Measurements from ENCODE around the gene PKD1L1.

The PKD1L1 gene

DNA sequence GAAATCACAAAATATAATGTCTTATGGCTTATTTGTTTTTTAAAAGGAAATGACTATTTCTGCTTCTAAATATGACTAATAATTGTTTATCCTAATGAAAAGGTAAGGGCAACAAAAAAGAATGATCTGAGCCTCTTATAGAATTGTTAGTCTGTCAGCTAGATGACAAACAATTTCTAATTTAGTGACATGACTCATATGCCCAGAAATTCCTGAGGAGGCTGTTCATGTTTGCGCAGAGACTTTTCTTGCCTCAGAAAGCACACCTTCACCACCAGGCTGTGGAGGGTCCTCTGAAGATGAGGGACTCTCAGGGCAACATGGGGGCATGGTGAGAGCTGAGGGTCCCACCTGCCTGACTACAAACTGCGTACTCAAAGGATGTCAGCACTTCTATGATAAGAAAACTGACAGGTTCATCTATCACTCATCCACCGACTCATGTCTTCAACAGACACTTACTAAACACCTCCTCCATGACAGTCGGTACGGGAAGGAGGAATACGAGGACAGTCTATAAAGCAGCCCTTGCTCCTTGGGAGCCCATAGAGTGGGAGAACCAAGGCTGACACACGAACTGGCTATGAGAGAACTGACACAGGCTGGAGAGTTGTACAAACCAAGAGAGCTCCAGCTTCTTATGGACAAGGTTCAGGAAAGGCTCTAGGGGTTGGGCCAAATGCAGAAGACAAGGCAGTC is 102.0 kb downstream of the PKD1L1 start:
- Mint-ChIP-seq H3K27me3 (peaks cover 1% of the 10 kb centered on the region), H3K9me3 (ENCODE audit: low read depth) (no peaks in the 10 kb centered on the region), H3K4me1 (ENCODE audit: low read depth) (no peaks in the 10 kb centered on the region), H3K4me3 (no peak overlapping the region), H3K27ac (no peak overlapping the region), H3K36me3 (no peaks in the 10 kb centered on the region)

DNA sequence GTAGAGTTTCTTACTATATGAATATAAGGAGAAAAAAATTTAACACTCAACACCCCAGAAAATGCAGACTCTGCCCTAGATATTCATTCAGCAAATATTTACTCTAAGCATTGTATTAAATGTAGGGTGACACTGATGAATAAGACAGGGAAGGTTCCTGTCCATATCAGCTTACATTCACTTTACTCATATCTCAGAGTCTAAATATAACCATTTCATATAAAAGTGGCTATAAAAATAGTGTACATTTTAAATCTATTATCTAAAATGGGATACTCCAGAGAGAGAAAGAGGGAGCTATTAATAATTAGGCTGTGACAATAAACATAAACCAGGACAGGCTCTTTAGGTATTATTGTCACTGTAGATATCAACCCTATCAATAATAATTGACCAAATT is 104.0 kb downstream of the PKD1L1 start:
- Mint-ChIP-seq H3K4me3 (no peak overlapping the region), H3K27ac (no peak overlapping the region), H3K9me3 (ENCODE audit: low read depth) (no peaks in the 10 kb centered on the region), H3K27me3 (peaks cover 1% of the 10 kb centered on the region), H3K36me3 (no peaks in the 10 kb centered on the region), H3K4me1 (ENCODE audit: low read depth) (no peaks in the 10 kb centered on the region)

- Mint-ChIP-seq H3K27me3 (peaks cover 1% of the 10 kb centered on the region), H3K27ac (no peak overlapping the region), H3K9me3 (ENCODE audit: low read depth) (no peaks in the 10 kb centered on the region), H3K36me3 (no peaks in the 10 kb centered on the region), H3K4me3 (no peak overlapping the region), H3K4me1 (ENCODE audit: low read depth) (no peaks in the 10 kb centered on the region)
Measured at GRCh38 chr7:47843291-47843690, 105.0 kb downstream of the PKD1L1 start.

DNA sequence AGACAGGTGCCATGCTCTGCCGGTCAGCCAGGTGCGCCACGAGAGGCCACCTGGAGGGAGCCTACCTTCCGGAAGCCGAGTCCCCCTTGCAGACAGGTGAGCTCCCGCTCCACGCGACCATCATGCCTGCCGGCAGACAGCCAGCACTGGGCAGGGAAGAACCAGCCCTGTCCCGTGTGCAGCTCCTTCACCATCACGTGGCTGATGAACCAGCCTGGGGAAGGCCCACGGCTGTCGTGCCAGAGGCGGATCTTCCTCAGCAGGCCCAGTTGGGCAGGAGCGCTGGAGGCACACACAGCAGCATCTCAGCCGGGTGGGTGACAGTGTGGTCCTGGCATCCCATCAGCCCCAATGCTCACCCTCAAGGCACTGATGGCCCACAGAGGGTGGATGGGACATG is 108.9 kb downstream of the PKD1L1 start:
- Mint-ChIP-seq H3K4me3 (no peak overlapping the region), H3K4me1 (ENCODE audit: low read depth) (no peaks in the 10 kb centered on the region), H3K27me3 (no peaks in the 10 kb centered on the region), H3K9me3 (ENCODE audit: low read depth) (no peaks in the 10 kb centered on the region), H3K36me3 (no peaks in the 10 kb centered on the region), H3K27ac (no peak overlapping the region)

DNA sequence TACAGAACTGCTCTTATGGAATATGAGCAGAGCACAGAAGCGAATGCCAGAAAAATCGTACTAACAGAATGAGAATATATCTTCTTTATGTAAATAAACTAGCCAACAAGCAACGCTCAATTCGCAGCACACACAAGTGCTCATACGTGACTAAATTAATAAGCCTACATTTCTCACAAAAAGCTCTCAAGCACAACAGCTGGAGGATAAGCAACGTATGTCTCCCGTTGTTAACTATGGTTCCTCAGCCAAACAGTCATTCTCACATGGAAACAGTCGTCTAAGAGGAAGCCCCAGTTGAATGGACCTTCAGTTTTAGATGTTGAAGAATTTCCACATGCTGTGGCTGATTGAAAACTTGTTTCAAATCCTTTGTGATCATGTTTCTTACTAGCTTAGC is 110.4 kb downstream of the PKD1L1 start:
- H3K27ac Mint-ChIP-seq, result no peak overlapping the region
- no peaks in the 10 kb centered on the region for H3K36me3 Mint-ChIP-seq
- no peak overlapping the region for H3K4me3 Mint-ChIP-seq
- no peaks in the 10 kb centered on the region for H3K4me1 Mint-ChIP-seq (ENCODE audit: low read depth)
- no peaks in the 10 kb centered on the region for H3K9me3 Mint-ChIP-seq (ENCODE audit: low read depth)
- no peaks in the 10 kb centered on the region for H3K27me3 Mint-ChIP-seq

- no peaks in the 10 kb centered on the region for H3K36me3 Mint-ChIP-seq
- H3K27ac Mint-ChIP-seq, result no peak overlapping the region
- H3K27me3 Mint-ChIP-seq, result no peaks in the 10 kb centered on the region
- no peak overlapping the region for H3K4me3 Mint-ChIP-seq
- no peaks in the 10 kb centered on the region for H3K4me1 Mint-ChIP-seq (ENCODE audit: low read depth)
- H3K9me3 Mint-ChIP-seq (ENCODE audit: low read depth), result no peaks in the 10 kb centered on the region
Measured at GRCh38 chr7:47836503-47837202, 111.6 kb downstream of the PKD1L1 start.

GRCh38 chr7:47836080-47836479 is 112.2 kb downstream of the PKD1L1 start:
- Mint-ChIP-seq H3K36me3 (no peaks in the 10 kb centered on the region), H3K4me1 (ENCODE audit: low read depth) (no peaks in the 10 kb centered on the region), H3K4me3 (no peak overlapping the region), H3K9me3 (ENCODE audit: low read depth) (no peaks in the 10 kb centered on the region), H3K27ac (no peak overlapping the region), H3K27me3 (no peaks in the 10 kb centered on the region)

DNA sequence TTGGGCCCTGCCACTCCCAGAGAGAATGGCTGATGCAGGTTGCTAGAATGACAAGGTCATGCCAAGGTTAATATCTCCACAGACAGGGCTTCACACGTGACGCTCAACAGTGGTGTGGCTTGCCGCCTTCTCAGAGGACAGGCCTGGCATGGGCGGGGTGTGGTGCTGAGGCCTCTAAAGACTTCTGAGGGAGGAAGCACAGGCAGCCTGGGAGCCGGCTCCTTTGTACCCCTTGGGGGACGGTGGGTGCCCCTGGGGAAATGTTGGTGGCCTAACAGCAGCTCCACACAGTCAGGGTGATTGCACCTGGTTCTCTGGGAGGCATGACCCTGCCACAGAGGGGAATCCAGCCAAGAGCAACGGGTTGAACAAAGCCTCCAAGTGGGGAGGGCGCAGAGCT is 115.1 kb downstream of the PKD1L1 start:
- H3K4me3 Mint-ChIP-seq, result no peak overlapping the region
- no peak overlapping the region for H3K27ac Mint-ChIP-seq
- no peaks in the 10 kb centered on the region for H3K4me1 Mint-ChIP-seq (ENCODE audit: low read depth)
- H3K36me3 Mint-ChIP-seq, result no peaks in the 10 kb centered on the region
- H3K27me3 Mint-ChIP-seq, result no peaks in the 10 kb centered on the region
- H3K9me3 Mint-ChIP-seq (ENCODE audit: low read depth), result no peaks in the 10 kb centered on the region

- H3K4me3 Mint-ChIP-seq, result no peak overlapping the region
- no peaks in the 10 kb centered on the region for H3K4me1 Mint-ChIP-seq (ENCODE audit: low read depth)
- no peak overlapping the region for H3K27ac Mint-ChIP-seq
Measured at GRCh38 chr7:47832105-47832715, 116.1 kb downstream of the PKD1L1 start.

GRCh38 chr7:47830015-47830414 is 118.3 kb downstream of the PKD1L1 start:
- H3K9me3 Mint-ChIP-seq (ENCODE audit: low read depth), result no peaks in the 10 kb centered on the region
- H3K4me1 Mint-ChIP-seq (ENCODE audit: low read depth), result no peaks in the 10 kb centered on the region
- H3K27me3 Mint-ChIP-seq, result peaks cover 3% of the 10 kb centered on the region
- no peak overlapping the region for H3K27ac Mint-ChIP-seq
- no peaks in the 10 kb centered on the region for H3K36me3 Mint-ChIP-seq
- H3K4me3 Mint-ChIP-seq, result no peak overlapping the region

More at GRCh38 chr7:47832105-47832715, 116.1 kb downstream of the PKD1L1 start:
- no peaks in the 10 kb centered on the region for H3K36me3 Mint-ChIP-seq
- no peaks in the 10 kb centered on the region for H3K27me3 Mint-ChIP-seq
- no peaks in the 10 kb centered on the region for H3K9me3 Mint-ChIP-seq (ENCODE audit: low read depth)

- Mint-ChIP-seq H3K36me3 (no peaks in the 10 kb centered on the region), H3K9me3 (ENCODE audit: low read depth) (no peaks in the 10 kb centered on the region), H3K27me3 (peaks cover 3% of the 10 kb centered on the region), H3K27ac (no peak overlapping the region), H3K4me1 (ENCODE audit: low read depth) (no peaks in the 10 kb centered on the region), H3K4me3 (no peak overlapping the region)
Measured at GRCh38 chr7:47827871-47828270, 120.4 kb downstream of the PKD1L1 start.

- Mint-ChIP-seq H3K4me3 (no peak overlapping the region), H3K27me3 (peaks cover 3% of the 10 kb centered on the region), H3K27ac (no peak overlapping the region), H3K4me1 (ENCODE audit: low read depth) (no peaks in the 10 kb centered on the region), H3K9me3 (ENCODE audit: low read depth) (no peaks in the 10 kb centered on the region), H3K36me3 (no peaks in the 10 kb centered on the region)
Measured at GRCh38 chr7:47827351-47827756, 120.9 kb downstream of the PKD1L1 start.

DNA sequence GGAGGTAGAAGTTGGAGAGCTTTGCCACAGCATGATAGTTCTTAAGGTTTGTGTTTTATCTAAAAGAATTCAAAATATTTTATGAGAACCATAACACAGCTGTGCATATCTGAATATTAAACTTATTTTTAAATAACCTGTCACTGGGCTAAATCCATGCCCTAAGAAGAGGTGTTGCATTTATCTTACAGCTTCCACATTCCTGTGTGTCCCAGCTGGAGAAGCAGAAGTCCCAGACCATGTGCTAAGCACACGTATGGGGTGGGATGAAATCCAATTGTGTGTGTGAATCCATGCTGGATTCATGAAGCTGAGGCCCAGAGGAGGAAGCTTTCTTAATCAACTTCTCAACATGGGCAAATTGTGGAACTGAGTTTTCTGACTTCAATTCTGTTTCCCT is 121.5 kb downstream of the PKD1L1 start:
- peaks cover 3% of the 10 kb centered on the region for H3K27me3 Mint-ChIP-seq
- H3K9me3 Mint-ChIP-seq (ENCODE audit: low read depth), result no peaks in the 10 kb centered on the region
- no peaks in the 10 kb centered on the region for H3K36me3 Mint-ChIP-seq
- no peak overlapping the region for H3K27ac Mint-ChIP-seq
- no peak overlapping the region for H3K4me3 Mint-ChIP-seq
- H3K4me1 Mint-ChIP-seq (ENCODE audit: low read depth), result no peaks in the 10 kb centered on the region

- Mint-ChIP-seq H3K36me3 (no peaks in the 10 kb centered on the region), H3K9me3 (ENCODE audit: low read depth) (no peaks in the 10 kb centered on the region), H3K4me1 (ENCODE audit: low read depth) (no peaks in the 10 kb centered on the region), H3K27me3 (no peaks in the 10 kb centered on the region), H3K27ac (no peak overlapping the region), H3K4me3 (no peak overlapping the region)
Measured at GRCh38 chr7:47819607-47819920, 128.7 kb downstream of the PKD1L1 start.

DNA sequence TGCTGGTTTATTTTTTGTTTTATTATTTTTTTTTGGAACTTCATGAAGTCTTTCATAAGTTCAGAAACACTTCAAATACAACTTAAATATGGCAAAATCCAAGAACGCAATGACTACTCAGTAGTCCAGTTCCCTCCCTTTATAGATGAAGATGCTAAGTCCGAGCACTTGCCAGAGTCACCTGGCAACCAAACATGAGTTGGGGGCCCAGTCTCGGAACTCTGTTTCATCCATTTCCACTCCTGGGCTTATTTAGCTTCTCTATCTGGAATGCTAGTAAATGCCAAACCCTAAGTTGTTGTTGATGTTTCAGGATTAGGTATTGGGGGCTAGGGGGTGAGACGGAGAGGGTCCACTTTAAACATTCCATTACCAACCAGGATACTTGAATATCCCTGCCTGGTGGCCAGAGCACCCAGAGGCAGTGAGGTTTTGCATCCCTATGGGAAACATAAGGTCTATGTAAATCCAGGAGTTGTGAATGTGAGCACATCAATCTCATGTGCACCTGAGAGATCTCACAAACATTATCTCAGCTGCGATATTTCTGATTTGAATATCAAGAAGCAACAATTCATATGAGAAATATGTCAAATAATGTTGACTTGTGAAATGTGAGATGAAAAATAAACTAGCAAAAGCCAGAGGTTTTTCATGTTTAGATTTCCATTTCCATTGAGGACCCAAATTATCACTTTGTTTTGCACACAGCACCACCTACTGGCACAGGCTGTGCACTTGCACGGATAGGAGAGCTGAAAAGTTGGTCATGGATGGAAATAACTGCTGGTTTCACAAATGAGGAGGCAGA is 129.3 kb downstream of the PKD1L1 start:
- no peaks in the 10 kb centered on the region for H3K27me3 Mint-ChIP-seq
- H3K36me3 Mint-ChIP-seq, result no peaks in the 10 kb centered on the region

More for the DNA sequence above, 129.3 kb downstream of the PKD1L1 start:
- Mint-ChIP-seq H3K4me1 (ENCODE audit: low read depth) (no peaks in the 10 kb centered on the region), H3K4me3 (no peak overlapping the region), H3K9me3 (ENCODE audit: low read depth) (no peaks in the 10 kb centered on the region), H3K27ac (no peak overlapping the region)

Data from activated naive CD8-positive, alpha-beta T cell (primary cell).